Adrenal gland (tissue), 5 donors: ENCODE results near the gene FAM110A.

Source experiments
- CTCF ChIP-seq, 6 experiments: fragments of 450-650 bp in 4 of 6; fragments of 200-600 bp in 2 of 6; sonication (generic) in 1 of 6; IDR thresholded peaks; 1 replicate in 5 of 6; 2 replicates in 1 of 6; pipeline versions ENCODE4 v1.5.1 to v1.8.0; 2016 to 2021; ENCODE audit warnings: antibody characterized with exemption in 6 of 6, mild to moderate bottlenecking in 2 of 6, moderate library complexity in 1 of 6
- POLR2A ChIP-seq, 2 donors: fragments of 450-650 bp; IDR thresholded peaks; one replicate each; pipeline ENCODE4 v1.6.1; 2017; ENCODE audit warnings: antibody characterized with exemption in 2 of 2, mild to moderate bottlenecking in 2 of 2, moderate library complexity in 1 of 2
- donor health status: DM: no; HTN: no; CAD: no.

GRCh38 chr20:831251-831650, 2.3 kb upstream of the FAM110A start:
- TF ChIP-seq CTCF (IDR thresholded peaks at IDR 0.05) (no peak), POLR2A (IDR thresholded peaks at IDR 0.05) (no peak)
